OCI-M2 (cell line): ENCODE results near the gene SFMBT1.
"Not testable (repeated sequence)": the region's sequence is repeated elsewhere in the genome, so short reads cannot be mapped to it uniquely, and the experiment has no call there.

Source experiments
- DNase-seq: peaks from one replicate; lab custom pipeline; 2025; ENCODE audit not compliant: unreplicated experiment; lab: John Stamatoyannopoulos, UW

SFMBT1 gene

DNA sequence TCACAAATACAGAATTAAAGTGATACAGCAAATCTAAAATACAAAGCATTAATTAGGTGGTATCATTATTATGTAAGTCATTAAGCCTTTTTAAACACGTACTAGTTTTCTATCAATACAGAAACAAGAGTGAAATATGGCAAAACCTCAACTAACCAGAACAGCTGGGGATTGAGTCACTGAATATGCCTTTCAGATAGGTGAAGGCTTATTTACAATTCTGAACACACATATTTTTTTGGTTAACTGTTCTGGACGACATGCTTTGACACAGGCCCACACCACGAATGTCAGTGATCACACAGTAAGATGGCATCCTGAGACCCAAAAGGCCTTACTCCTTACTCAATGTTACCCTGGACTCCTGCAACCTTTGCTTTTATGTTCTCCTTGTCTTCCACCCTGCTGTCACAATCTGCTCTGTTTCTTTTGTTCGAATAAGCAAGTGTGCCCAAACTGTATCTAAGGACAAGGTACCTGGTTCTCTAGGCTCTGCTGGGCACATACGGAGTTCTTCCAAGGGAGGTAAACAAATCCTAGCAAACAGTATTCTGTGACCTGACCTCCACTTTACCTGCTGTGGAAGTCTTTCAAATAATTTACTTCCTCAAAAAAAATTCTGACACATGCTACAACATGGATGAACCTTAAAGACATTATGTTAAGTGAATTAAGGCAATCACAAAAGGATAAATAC, 7.0 kb downstream of the SFMBT1 start:
- DNase-seq, result no peak

GRCh38 chr3:53035825-53036619, 9.9 kb downstream of the SFMBT1 start:
- no peak for DNase-seq

GRCh38 chr3:53035018-53035417, 10.9 kb downstream of the SFMBT1 start:
- not testable (repeated sequence) for DNase-seq

DNA sequence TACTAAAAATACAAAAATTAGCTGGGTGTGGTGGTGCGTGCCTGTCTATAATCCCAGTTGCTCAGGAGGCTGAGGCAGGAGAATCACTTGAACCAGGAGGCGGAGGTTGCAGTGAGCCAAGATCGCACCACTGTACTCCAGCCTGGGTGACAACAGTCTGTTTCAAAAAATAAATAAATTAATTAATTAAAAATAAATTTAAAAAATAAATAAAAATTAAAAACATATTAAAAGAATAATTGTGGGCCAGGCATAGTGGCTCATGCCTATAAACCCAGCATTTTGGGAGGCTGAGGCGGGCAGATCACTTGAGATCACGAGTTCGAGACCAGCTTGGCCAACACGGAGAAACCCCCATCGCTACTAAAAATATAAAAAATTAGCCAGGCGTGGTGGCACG, 11.5 kb downstream of the SFMBT1 start:
- DNase-seq, result not testable (repeated sequence)

- DNase-seq, result no peak
Observed at GRCh38 chr3:53032609-53033008, 13.3 kb downstream of the SFMBT1 start.

DNA sequence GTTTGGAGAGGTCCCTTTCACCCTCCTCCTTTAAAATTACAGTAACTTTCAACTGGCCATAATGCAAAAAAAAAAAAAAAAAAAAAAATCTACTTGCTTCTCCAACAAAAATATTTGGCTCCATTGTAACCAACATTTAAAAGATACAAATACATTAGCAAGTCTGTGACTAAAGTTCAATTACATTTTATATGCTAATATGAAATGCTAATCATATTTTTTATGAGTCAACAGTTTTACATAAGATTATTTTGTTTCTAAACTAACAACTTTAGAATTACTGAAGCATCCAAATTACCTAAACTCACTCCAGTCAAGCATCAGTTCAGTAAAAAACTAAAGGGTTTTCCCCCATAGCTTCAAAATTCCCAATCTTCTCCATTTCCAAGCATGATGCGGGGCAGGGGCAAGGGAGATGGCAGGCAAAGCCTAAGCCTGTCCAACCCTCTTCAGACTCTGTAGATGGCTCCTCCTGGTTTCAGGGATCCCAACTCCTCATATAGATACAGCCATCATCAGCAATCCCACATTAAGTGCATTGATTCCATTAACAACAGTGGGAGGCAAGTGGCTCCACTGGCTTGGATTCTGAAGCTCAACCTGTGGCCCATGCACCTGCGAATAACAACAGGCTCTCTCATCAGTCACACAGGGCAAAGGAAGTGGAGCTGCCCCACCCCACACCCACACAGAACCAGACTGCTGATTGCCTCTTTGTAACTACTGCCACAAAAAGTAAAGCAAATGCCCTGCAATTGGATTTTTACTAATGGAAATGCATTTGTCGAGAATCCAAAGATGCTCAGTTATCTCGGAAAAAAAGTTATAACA, 15.0 kb downstream of the SFMBT1 start:
- no peak for DNase-seq

DNA sequence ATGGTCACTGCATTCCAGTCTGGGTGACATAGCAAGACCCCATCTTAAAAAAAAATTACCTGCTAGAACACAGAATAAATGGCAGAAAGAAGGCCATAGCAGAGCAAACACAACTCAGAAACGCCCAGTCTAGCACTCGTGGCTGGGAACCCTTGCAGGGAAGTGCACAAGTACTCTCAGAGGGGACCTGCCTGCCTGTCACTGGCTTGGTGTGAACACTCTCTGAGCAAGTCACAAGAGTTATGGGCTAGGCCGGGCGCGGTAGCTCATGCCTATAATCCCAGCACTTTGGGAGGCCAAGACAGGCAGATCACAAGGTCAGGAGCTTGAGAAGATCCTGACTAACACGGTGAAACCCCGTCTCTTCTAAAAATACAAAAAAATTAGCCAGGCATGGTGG, 17.2 kb downstream of the SFMBT1 start:
- DNase-seq, result no peak

- DNase-seq, result no peak
Observed at GRCh38 chr3:53027254-53027844, 18.5 kb downstream of the SFMBT1 start.

GRCh38 chr3:53026382-53027162, 19.3 kb downstream of the SFMBT1 start:
- DNase-seq, result no peak

- peak; percentile 25 for DNase-seq
Observed at GRCh38 chr3:53024315-53024714, 21.6 kb downstream of the SFMBT1 start.

DNA sequence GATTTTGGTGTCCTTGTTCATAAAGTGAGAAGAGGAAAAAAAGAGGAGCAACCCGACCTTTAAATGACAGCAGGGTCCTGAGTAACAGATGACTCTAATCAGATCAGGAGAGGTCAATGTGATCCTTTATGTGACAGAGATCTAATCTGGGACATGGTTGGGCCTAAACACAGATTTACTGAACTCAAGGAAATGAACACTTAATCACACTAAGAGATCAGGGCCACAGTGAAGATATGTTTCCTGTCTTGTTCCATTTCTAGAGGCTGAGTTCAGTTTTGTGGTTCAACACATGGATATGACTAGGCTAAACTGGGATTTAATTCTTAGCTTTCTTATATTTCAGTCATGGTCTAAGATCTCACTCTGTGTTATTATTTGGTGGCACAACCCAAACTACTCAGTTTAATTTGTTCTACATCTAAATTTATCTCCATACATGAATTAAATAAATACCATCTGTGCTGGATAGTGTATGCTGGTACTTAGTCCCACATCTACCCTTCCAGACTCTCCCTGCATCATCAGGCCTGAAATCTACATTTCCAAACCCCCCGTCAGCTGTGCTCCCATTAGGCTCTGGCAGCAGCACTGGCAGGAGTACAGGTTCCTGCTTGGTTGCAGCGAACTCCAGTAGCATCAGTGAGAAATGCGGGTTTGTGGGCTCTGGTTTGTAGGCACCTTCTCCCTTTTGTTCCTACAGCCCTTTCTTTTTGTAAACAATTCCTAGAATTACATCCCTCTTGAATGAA, 22.6 kb downstream of the SFMBT1 start:
- DNase-seq, result no peak

- DNase-seq, result no peak
Observed at GRCh38 chr3:53022647-53023046, 23.2 kb downstream of the SFMBT1 start.

DNA sequence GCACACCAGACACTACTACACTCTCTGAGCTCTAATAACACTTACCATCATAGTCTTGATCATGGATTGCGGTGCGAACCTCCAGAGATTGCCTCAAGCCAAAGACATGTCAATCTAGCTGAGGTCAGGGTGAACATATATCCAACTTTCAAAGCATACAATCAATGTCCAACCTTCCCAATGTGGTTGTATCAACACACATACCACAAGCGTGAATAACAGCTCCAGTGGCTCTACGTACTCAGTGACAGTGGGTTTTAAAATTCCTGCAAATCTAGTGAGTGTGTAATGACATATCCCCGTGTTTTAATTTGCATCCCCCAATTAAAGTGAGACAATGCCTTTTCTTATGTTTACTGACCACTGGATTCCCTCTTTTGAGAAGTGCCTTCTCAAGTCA, 29.6 kb downstream of the SFMBT1 start:
- DNase-seq, result no peak

DNA sequence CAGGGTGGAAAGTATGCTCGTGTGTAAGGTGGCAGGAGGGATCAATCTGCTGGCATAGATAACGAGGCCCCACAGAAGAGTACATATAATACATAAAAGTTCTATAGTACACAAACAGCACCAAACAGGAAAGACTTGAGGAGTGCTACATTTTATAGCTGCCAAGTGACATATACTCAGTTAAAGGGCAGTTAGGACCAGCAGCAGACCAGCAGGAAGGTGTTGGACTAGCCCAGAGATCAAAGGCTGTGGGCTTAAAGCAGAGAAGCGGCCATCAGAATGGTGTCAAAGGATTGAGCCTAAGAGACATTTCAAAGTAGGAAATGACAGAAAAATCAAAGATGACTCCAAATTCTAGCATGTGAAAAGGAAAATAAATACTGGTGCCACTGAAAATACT, 34.5 kb downstream of the SFMBT1 start:
- no peak for DNase-seq

- no peak for DNase-seq
Observed at GRCh38 chr3:53009826-53010539, 35.9 kb downstream of the SFMBT1 start.

DNA sequence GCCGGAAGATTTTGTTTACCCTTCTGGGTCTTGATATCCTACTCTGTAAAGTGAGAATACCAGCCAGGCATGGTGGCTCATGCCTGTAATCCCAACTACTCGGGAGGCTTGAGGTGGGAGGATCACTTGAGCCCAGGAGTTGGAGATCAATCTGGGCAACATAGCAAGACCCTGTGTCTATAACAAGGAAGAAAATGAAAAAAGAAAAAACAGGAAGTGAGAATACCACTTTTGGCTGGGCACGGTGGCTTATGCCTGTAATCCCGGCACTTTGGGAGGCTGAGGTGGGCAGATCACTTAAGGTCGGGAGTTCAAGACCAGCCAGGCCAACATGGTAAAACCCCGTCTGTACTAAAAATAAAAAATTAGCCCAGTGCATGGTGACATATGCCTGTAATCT, 36.9 kb downstream of the SFMBT1 start:
- DNase-seq, result no peak

- no peak for DNase-seq
Observed at GRCh38 chr3:53005854-53006513, 39.9 kb downstream of the SFMBT1 start.

- DNase-seq, result no peak
Observed at GRCh38 chr3:53005338-53005737, 40.5 kb downstream of the SFMBT1 start.

- no peak for DNase-seq
Observed at GRCh38 chr3:53003320-53003719, 42.6 kb downstream of the SFMBT1 start.
